HFF-Myc (cell line): ENCODE data around the gene FBXL17.

ENCODE experiments used
- DNase-seq: peaks from one replicate; pipeline ENCODE4 v3.0.0-alpha.2; 2011; ENCODE audit warnings: low read depth; ENCODE audit errors: extremely low read depth
- H3K4me3 ChIP-seq: replicated peaks from 2 replicates; pipeline ENCODE4 v1.5.1; 2011; ENCODE audit warnings: low read depth, mild to moderate bottlenecking, control low read depth, low read length
- TF ChIP-seq, protein P1 (sequence below): IDR thresholded peaks from 2 replicates; pipeline ENCODE4 v1.5.1; 2012; ENCODE audit warnings: mild to moderate bottlenecking, low read depth, low read length, control low read depth; ENCODE audit errors: missing control alignments

Gene FBXL17

DNA sequence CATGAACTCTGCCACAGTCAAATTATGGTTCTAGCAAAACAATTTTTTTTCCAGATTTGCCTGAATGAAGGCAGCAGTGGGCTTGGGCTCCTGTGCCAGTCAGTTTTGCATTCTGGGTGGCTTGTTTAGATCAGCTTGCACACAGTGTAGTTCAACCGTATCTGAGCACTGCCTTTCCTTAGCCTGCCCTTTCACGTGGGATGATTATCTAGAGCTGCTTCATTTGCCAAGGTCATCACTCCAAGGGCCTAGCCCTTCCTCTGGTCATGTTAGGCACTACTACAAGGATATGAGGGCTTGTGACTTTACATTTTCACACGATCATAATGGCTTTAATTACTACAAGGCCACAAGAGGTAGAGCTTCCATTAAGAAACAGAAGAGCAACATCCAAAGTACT is 560.6 kb downstream of the FBXL17 start:
- no peak for DNase-seq
- TF ChIP-seq, protein P1, sequence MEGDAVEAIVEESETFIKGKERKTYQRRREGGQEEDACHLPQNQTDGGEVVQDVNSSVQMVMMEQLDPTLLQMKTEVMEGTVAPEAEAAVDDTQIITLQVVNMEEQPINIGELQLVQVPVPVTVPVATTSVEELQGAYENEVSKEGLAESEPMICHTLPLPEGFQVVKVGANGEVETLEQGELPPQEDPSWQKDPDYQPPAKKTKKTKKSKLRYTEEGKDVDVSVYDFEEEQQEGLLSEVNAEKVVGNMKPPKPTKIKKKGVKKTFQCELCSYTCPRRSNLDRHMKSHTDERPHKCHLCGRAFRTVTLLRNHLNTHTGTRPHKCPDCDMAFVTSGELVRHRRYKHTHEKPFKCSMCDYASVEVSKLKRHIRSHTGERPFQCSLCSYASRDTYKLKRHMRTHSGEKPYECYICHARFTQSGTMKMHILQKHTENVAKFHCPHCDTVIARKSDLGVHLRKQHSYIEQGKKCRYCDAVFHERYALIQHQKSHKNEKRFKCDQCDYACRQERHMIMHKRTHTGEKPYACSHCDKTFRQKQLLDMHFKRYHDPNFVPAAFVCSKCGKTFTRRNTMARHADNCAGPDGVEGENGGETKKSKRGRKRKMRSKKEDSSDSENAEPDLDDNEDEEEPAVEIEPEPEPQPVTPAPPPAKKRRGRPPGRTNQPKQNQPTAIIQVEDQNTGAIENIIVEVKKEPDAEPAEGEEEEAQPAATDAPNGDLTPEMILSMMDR, result no peak
- H3K4me3 ChIP-seq, result no peak overlapping the region

DNA sequence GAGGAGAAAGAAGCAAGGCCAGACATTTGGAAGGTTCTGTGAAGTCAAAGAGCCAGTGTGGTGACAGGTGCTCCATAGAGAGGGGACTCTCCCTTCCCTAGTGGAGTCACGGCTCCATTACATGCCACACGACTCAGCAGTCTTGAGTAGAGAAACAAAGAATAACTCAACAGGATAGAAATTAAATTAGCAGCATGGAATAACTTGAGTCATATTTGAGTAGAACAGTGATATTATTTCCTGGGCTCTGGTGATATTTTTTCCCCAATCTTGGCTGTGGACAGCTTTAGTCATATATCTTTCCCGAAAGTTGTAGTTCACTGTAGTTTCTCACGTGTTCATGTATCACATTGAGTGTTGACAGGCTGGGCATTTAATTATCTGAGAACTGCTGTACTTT is 561.5 kb downstream of the FBXL17 start:
- TF ChIP-seq, protein P1, result no peak
- H3K4me3 ChIP-seq, result no peak overlapping the region
- DNase-seq, result no peak

DNA sequence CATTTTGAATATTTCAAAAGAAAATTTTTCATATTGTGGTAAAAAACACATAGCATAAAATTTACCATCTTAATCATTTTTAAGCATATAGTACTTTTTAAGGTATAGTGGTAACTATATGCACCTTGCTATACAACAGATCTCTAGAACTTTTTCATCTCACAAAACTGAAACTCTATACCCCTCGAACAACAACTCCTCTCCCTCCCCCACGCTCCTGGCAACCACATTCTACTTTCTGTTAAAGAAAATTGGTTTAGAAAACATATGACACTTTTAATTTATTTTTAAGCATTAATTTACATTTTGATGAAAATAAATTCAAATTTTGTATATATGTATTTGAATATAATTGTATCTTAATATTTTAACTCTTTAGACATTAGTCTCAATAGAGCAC is 563.9 kb downstream of the FBXL17 start:
- TF ChIP-seq, protein P1, result no peak
- DNase-seq, result no peak
- no peak overlapping the region for H3K4me3 ChIP-seq

DNA sequence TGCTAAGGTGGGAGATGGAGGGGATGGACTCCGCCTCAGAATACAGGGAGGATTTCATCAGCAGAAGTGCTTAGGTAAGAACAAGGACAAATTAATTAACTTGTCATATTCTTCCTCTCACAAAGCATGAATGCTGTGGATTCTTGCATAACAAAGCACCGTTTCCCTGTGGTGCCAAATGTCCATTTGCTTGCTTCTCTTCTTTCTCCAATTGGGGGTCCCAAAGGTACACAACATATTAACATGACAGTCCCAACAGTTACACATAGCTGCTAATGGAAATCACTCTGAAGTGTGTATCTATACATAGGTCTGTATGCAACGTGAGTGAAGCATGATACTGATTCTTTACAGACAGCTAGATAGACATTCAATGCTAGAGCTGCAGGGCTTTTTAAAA is 564.5 kb downstream of the FBXL17 start:
- H3K4me3 ChIP-seq, result no peak overlapping the region
- TF ChIP-seq, protein P1, result no peak
- DNase-seq, result no peak

DNA sequence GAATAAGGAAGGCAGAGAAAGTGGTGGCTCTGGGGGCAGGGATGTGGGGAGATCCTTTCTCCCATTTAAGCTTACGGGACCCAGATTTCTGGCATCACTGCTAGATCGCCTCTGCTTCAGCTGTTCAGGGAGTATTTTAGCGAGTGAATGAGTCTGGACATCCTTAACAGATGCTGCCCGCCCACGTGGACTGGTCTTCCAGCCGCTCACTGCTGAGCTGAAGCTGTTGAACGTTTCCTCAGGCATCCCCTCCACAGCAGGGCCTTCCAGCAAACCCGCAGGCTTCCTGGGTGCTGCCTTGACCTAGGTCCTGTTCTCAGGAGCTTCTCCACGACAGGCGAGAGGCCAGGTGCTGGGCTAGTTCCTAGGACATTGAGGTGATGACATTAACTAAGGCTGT is 566.8 kb downstream of the FBXL17 start:
- H3K4me3 ChIP-seq, result no peak overlapping the region
- TF ChIP-seq, protein P1, result no peak
- DNase-seq, result no peak

DNA sequence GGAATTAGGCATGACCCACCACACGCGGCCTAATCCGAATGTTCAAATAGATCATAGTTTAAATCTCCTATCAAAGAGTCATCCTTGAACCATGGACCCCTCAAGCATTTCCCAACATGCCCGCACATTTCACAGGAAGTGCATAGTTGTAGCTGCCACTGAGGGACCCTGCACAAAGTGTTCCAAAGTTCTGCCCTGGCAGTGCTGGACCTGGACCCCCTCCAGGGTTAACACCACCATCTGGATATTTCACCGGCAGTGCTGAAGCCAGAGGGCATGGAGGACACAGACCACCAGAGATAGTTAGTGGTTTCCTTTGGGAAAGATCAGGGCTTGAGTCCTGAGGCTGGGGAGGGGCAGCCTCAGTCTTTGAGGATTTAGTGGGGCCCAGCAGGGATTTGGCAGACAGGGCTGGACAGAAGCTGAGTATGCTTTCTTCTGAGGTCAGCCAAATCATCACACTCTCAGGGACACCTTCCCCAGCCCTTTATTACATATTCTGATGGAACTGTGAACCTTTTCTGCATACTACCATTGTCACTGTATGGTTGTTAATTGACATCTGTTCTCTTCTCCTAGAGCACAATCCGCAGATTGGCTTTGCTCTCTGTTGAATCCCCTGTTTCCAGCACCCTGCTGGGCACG is 567.6 kb downstream of the FBXL17 start:
- TF ChIP-seq, protein P1, result no peak
- no peak overlapping the region for H3K4me3 ChIP-seq
- no peak for DNase-seq

DNA sequence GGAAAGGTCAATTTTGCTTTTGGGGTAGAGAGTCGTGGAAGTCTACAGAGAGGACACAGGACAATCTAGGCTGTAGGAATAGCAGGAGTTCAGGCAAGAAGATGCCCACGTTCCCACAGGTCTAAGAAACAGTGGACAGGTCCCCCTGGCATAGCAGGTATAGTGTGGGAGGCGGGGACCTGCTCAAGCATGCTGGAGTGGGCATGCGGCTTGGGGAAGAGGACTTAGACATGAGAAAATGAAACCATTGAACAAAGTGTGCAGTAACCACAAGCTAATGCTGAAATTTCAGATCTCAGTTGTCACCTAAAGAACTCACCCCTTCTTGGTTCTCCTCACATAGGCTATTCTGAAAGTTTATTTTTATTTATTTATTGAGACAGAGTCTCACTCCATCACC is 568.3 kb downstream of the FBXL17 start:
- TF ChIP-seq, protein P1, result no peak
- no peak overlapping the region for H3K4me3 ChIP-seq
- DNase-seq, result no peak
